ENCODE measurements around the gene USH2A.

- TF ChIP-seq CTCF (IDR thresholded peaks at IDR 0.05) (no peak), POLR2A (IDR thresholded peaks at IDR 0.05) (no peak)
Measured at GRCh38 chr1:215599418-215600074, 823.7 kb downstream of the USH2A start.

All from lower leg skin (tissue), 3 donors.